Hepatocyte (in vitro differentiated cells): ENCODE measurements around the gene PLCG1.

ENCODE experiments used
- EZH2 ChIP-seq: fragments of 200-600 bp; sonication (generic); IDR thresholded peaks from 2 replicates; pipeline ENCODE4 v1.6.1; 2016; ENCODE audit warnings: antibody characterized with exemption, mild to moderate bottlenecking, borderline replicate concordance
- EZH2phosphoT487 ChIP-seq: fragments of 200-600 bp; sonication (generic); IDR thresholded peaks from one replicate; pipeline ENCODE4 v1.6.1; 2018; ENCODE audit warnings: antibody characterized with exemption, mild to moderate bottlenecking, low read depth, moderate library complexity; ENCODE audit not compliant: unreplicated experiment, severe bottlenecking
- TF ChIP-seq, protein P1 (sequence below): fragments of 200-600 bp; sonication (generic); IDR thresholded peaks from 2 replicates; pipeline ENCODE4 v1.5.1; 2016; ENCODE audit warnings: antibody characterized with exemption, mild to moderate bottlenecking; ENCODE audit not compliant: poor library complexity

DNA sequence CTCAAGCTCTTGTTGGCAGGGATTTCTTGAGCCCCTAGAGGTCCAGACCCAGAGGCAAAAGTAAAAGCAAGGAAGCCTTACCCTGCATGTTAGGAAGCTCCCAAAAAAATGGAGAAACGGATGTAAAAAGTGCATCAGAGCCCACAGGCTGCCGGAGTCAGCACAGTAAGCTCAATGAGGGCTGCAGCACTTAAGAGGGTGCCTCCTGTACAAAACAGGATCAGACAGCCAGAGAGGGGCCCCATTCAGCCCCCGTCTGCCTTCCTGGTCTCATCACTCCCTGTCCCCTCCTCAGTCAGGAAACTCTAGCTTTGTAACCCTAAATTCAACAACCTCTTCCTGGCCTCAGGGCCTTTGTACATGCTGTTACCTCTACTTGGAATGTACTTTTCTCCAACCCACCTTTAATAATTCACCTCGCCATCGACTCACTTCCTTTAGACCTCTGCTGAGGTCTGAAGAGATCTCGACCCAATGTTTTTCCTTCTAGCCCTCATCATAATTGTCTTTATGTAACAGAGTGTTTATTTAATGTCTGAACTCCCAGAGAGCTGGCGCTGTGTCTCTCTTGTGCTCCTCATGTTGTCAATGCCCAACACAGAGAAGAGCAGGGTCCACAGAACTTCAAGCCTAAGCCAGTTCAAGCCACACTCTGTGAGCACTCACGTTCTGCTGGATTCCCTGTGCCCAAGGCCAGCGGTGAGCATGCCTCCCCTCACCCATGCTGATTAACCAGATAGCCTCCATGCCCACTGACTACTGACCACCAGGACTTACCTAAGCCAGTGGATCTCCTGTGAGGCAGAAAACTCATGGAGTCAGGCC, 2.8 kb upstream of the PLCG1 start:
- TF ChIP-seq, protein P1, sequence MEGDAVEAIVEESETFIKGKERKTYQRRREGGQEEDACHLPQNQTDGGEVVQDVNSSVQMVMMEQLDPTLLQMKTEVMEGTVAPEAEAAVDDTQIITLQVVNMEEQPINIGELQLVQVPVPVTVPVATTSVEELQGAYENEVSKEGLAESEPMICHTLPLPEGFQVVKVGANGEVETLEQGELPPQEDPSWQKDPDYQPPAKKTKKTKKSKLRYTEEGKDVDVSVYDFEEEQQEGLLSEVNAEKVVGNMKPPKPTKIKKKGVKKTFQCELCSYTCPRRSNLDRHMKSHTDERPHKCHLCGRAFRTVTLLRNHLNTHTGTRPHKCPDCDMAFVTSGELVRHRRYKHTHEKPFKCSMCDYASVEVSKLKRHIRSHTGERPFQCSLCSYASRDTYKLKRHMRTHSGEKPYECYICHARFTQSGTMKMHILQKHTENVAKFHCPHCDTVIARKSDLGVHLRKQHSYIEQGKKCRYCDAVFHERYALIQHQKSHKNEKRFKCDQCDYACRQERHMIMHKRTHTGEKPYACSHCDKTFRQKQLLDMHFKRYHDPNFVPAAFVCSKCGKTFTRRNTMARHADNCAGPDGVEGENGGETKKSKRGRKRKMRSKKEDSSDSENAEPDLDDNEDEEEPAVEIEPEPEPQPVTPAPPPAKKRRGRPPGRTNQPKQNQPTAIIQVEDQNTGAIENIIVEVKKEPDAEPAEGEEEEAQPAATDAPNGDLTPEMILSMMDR = no peak
- TF ChIP-seq EZH2 = no peak
- no peak for TF ChIP-seq EZH2phosphoT487
